Psoas muscle (tissue), 8 donors: ENCODE results near the gene IGSF21. TPM values are rescaled to one million over a fixed set of nuclear protein-coding genes. Genes with fewer than 3 reads are reported as not detected.

ENCODE experiments used
- ATAC-seq, 4 donors: fragments of 200-7000 bp; cut with Tn5 transposase; one replicate each; pipeline ENCODE4 v1.9.1; 2020; ENCODE audit warnings: moderate library complexity in 3 of 4, mild to moderate bottlenecking in 2 of 4
- DNase-seq, 2 donors: peaks; one replicate each; pipeline ENCODE4 v3.0.0-alpha.2; 2020
- H3K27ac ChIP-seq: fragments of 200-600 bp; one replicate; pipeline ENCODE4 v1.8.0; 2022
- H3K27me3 ChIP-seq, 3 donors: fragments of 200-600 bp in 1 of 3; one replicate each; pipeline versions ENCODE4 v1.6.1 to v1.8.0; 2013 to 2022; ENCODE audit warnings: low read length in 2 of 3, mild to moderate bottlenecking in 2 of 3, moderate library complexity in 1 of 3; ENCODE audit not compliant: insufficient read depth in 3 of 3
- H3K36me3 ChIP-seq, 2 donors: fragments of 200-600 bp in 1 of 2; one replicate each; pipeline versions ENCODE4 v1.6.1 to v1.8.0; 2013 to 2022; ENCODE audit warnings: low read depth in 1 of 2, mild to moderate bottlenecking in 1 of 2, moderate library complexity in 1 of 2; ENCODE audit not compliant: insufficient read depth in 1 of 2
- H3K4me1 ChIP-seq: fragments of 200-600 bp; one replicate; pipeline ENCODE4 v1.8.0; 2022
- H3K4me3 ChIP-seq: fragments of 200-600 bp; one replicate; pipeline ENCODE4 v1.8.0; 2022; ENCODE audit warnings: mild to moderate bottlenecking
- H3K9me3 ChIP-seq: fragments of 200-600 bp; one replicate; pipeline ENCODE4 v1.8.0; 2022
- WGBS, 3 donors: extraction: QIAGEN DNeasy Blood & Tissue Kit; methylation state at CpG; one replicate each; pipeline versions ENCODE4 v1.1.6 to v1.1.7; 2013; 5-methylcytosine and 5-hydroxymethylcytosine counted together
- intact Hi-C, 2 donors: fragments of 100-400 bp; cut with DNase I; formaldehyde crosslinking; loops; one replicate each; pipeline versions ENCODE4 v1.11.0 to v1.14.2; 2022
- polyA plus RNA-seq, 3 donors: library from polyadenylated mRNA; stranded (reverse); fragments of 200-250 nt; gene quantifications; one replicate each; pipeline ENCODE4 v1.2.3, GENCODE V29; 2013
- total RNA-seq, 4 donors: library from RNA; stranded (reverse); fragmentation: NEBNext Ultra II Directional in 2 of 4; extraction: Animal tissue kit (Norgen Biotek cat#: 25700) in 2 of 4; gene quantifications; one replicate each; pipeline versions ENCODE4 v1.2.1 to v1.2.4, GENCODE V29; 2021 to 2023
- TF ChIP-seq, protein P1 (sequence below): fragments of 200-600 bp; IDR thresholded peaks from one replicate; pipeline ENCODE4 v1.8.0; 2022; ENCODE audit warnings: antibody characterized with exemption
- donor health status: healthy with polysubstance abuse.
- donor health status: DM: no; HTN: no; CAD: no; lungs with moderate emphysema.
- donor health status: Bipolar disorder and iron deficiency.
- donor health status: healthy.
- donor health status: DM: yes; HTN: yes; CAD: no.
- donor health status: DM: no; HTN: no; CAD: no.
- donor health status: DM: no; HTN: no; CAD: no.
- donor health status: DM: yes; HTN: yes; CAD: no.

Gene IGSF21
- total and polyA plus RNA-seq, 7 donors = 0.10 to 0.88 (median 0.42) TPM

- no peak for DNase-seq
- TF ChIP-seq, protein P1, sequence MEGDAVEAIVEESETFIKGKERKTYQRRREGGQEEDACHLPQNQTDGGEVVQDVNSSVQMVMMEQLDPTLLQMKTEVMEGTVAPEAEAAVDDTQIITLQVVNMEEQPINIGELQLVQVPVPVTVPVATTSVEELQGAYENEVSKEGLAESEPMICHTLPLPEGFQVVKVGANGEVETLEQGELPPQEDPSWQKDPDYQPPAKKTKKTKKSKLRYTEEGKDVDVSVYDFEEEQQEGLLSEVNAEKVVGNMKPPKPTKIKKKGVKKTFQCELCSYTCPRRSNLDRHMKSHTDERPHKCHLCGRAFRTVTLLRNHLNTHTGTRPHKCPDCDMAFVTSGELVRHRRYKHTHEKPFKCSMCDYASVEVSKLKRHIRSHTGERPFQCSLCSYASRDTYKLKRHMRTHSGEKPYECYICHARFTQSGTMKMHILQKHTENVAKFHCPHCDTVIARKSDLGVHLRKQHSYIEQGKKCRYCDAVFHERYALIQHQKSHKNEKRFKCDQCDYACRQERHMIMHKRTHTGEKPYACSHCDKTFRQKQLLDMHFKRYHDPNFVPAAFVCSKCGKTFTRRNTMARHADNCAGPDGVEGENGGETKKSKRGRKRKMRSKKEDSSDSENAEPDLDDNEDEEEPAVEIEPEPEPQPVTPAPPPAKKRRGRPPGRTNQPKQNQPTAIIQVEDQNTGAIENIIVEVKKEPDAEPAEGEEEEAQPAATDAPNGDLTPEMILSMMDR = no peak
- H3K4me3 ChIP-seq = no peak overlapping the region
- no peak overlapping the region for H3K27ac ChIP-seq
- ATAC-seq = no peak
- peaks cover 0 to 26% (median 3%) of the 10 kb centered on the region in 3 donors for H3K27me3 ChIP-seq
- no peaks in the 10 kb centered on the region for H3K9me3 ChIP-seq
- intact Hi-C loops = no loop called here
- H3K36me3 ChIP-seq = no peaks in the 10 kb centered on the region
- WGBS, 3 donors = 63 to 72% (median 72%) methylated on average over 5 of the region's 5 CpGs
- H3K4me1 ChIP-seq = no peaks in the 10 kb centered on the region
Observed at GRCh38 chr1:18341291-18342069, 233.9 kb downstream of the IGSF21 start.

DNA sequence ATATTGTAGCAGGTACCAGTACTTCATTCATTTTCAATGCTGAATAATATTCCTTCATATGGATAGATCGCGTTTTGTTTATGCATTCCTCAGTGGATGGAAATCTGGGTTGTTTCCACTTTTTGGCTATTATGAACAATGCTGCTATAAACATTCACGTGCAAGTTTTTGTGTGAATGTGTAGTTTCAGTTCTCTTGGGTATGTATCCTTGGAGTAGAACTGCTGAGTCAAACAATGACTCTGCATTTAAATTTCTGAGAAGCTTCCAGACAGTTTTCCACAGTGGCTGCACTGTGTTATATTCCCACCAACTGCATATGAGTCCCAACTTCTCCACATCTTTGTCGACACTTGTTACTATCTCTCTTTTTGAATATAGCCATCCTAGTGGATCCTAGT is 235.1 kb downstream of the IGSF21 start:
- H3K4me1 ChIP-seq = no peaks in the 10 kb centered on the region
- intact Hi-C loops = no loop called here
- no peaks in the 10 kb centered on the region for H3K36me3 ChIP-seq
- H3K9me3 ChIP-seq = no peaks in the 10 kb centered on the region
- ATAC-seq (no peak), DNase-seq (no peak)
- H3K27ac ChIP-seq = no peak overlapping the region
- TF ChIP-seq, protein P1 = no peak
- 87 to 89% (median 89%) methylated on average over 4 of the region's 4 CpGs for WGBS, 3 donors
- no peak overlapping the region for H3K4me3 ChIP-seq
- H3K27me3 ChIP-seq = peaks cover 0 to 28% (median 3%) of the 10 kb centered on the region in 3 donors

GRCh38 chr1:18343581-18343980 is 236.0 kb downstream of the IGSF21 start:
- intact Hi-C loops = no loop called here
- no peak overlapping the region for H3K27ac ChIP-seq
- 75 to 80% (median 79%) methylated on average over 5 of the region's 5 CpGs for WGBS, 3 donors
- TF ChIP-seq, protein P1 = no peak
- no peaks in the 10 kb centered on the region for H3K4me1 ChIP-seq
- no peaks in the 10 kb centered on the region for H3K9me3 ChIP-seq
- DNase-seq = no peak
- H3K4me3 ChIP-seq = no peak overlapping the region
- no peaks in the 10 kb centered on the region for H3K36me3 ChIP-seq
- ATAC-seq = no peak
- H3K27me3 ChIP-seq = peaks cover 0 to 33% (median 0%) of the 10 kb centered on the region in 3 donors

DNA sequence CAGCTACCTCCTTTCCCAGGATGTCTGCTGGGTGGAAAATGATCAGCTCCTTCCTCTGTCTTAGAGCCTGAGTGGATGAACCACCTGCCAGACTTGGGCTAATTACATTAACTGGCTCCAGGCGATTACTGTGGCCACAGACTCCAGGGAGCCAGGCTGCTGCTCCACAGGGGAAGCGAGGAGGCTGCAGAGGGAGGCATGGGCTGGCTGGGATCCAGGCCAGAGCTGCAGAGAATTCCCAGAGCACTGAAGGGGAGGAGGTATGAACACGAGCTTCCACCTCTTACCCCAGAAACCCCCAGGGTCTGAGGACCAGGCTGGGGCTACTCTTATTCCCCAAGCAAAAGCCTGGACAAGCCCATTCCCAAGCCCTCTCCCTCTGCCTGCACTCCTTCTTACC is 237.2 kb downstream of the IGSF21 start:
- 17 to 30% (median 17%) methylated on average over 3 of the region's 3 CpGs for WGBS, 3 donors
- Histone ChIP-seq H3K27me3 (peaks cover 0 to 36% (median 0%) of the 10 kb centered on the region in 3 donors), H3K4me1 (no peaks in the 10 kb centered on the region), H3K9me3 (no peaks in the 10 kb centered on the region), H3K36me3 (no peaks in the 10 kb centered on the region), H3K27ac (no peak overlapping the region), H3K4me3 (no peak overlapping the region)
- ATAC-seq = no peak
- TF ChIP-seq, protein P1 = no peak
- DNase-seq = no peak
- intact Hi-C loops = no loop called here
